Skeletal muscle satellite cell (primary cell): ENCODE results near the gene SEMA4D.
A peak's percentile ranks its signal among the peaks of the same experiment; 100 is the strongest.

Experiments used
- H3K27me3 ChIP-seq: 2 replicates; pipeline ENCODE4 v1.7.0; 2013; ENCODE audit warnings: low read length; ENCODE audit not compliant: control insufficient read depth, insufficient read depth
- H3K36me3 ChIP-seq: 2 replicates; pipeline ENCODE4 v1.7.0; 2013; ENCODE audit warnings: mild to moderate bottlenecking, control low read depth, low read length; ENCODE audit not compliant: insufficient read depth
- H3K4me1 ChIP-seq: 2 replicates; pipeline ENCODE4 v1.7.0; 2013; ENCODE audit warnings: low read length; ENCODE audit not compliant: control insufficient read depth, insufficient read depth
- H3K4me2 ChIP-seq: 2 replicates; pipeline ENCODE4 v1.7.0; 2013; ENCODE audit warnings: mild to moderate bottlenecking, low read length
- H3K4me3 ChIP-seq: 2 replicates; pipeline ENCODE4 v1.7.0; 2013; ENCODE audit warnings: low read length
- H3K9ac ChIP-seq: 2 replicates; pipeline ENCODE4 v1.7.0; 2013; ENCODE audit warnings: mild to moderate bottlenecking, low read depth, low read length, moderate library complexity
- H3K9me3 ChIP-seq: replicated peaks from 2 replicates; pipeline ENCODE4 v1.7.0; 2013; ENCODE audit warnings: mild to moderate bottlenecking, control low read depth, low read length

The SEMA4D gene

GRCh38 chr9:89469003-89469402 is 28.9 kb downstream of the SEMA4D start:
- Histone ChIP-seq H3K4me3 (no peak overlapping the region), H3K36me3 (no peaks in the 10 kb centered on the region), H3K9me3 (no peaks in the 10 kb centered on the region), H3K4me2 (no peak overlapping the region), H3K4me1 (no peaks in the 10 kb centered on the region), H3K27me3 (peaks cover 9% of the 10 kb centered on the region), H3K9ac (no peak overlapping the region)

GRCh38 chr9:89468281-89468960 is 29.5 kb downstream of the SEMA4D start:
- H3K4me3 ChIP-seq = no peak overlapping the region
- H3K4me2 ChIP-seq = no peak overlapping the region
- H3K4me1 ChIP-seq = no peaks in the 10 kb centered on the region
- no peaks in the 10 kb centered on the region for H3K9me3 ChIP-seq
- H3K9ac ChIP-seq = no peak overlapping the region
- H3K36me3 ChIP-seq = no peaks in the 10 kb centered on the region
- peaks cover 9% of the 10 kb centered on the region for H3K27me3 ChIP-seq

GRCh38 chr9:89467278-89467625 is 30.7 kb downstream of the SEMA4D start:
- Histone ChIP-seq H3K4me3 (no peak overlapping the region), H3K9ac (no peak overlapping the region), H3K27me3 (peaks cover 9% of the 10 kb centered on the region), H3K4me2 (no peak overlapping the region), H3K36me3 (no peaks in the 10 kb centered on the region), H3K9me3 (no peaks in the 10 kb centered on the region), H3K4me1 (no peaks in the 10 kb centered on the region)

- no peaks in the 10 kb centered on the region for H3K9me3 ChIP-seq
- no peak overlapping the region for H3K4me2 ChIP-seq
- H3K27me3 ChIP-seq = peaks cover 9% of the 10 kb centered on the region
- H3K36me3 ChIP-seq = no peaks in the 10 kb centered on the region
- no peak overlapping the region for H3K9ac ChIP-seq
- H3K4me1 ChIP-seq = no peaks in the 10 kb centered on the region
- no peak overlapping the region for H3K4me3 ChIP-seq
Observed at GRCh38 chr9:89466451-89467277, 31.2 kb downstream of the SEMA4D start.

GRCh38 chr9:89465726-89466308 is 32.1 kb downstream of the SEMA4D start:
- no peak overlapping the region for H3K4me2 ChIP-seq
- H3K27me3 ChIP-seq = peaks cover 9% of the 10 kb centered on the region
- H3K4me1 ChIP-seq = peaks cover 4% of the 10 kb centered on the region
- H3K4me3 ChIP-seq = no peak overlapping the region
- no peak overlapping the region for H3K9ac ChIP-seq
- no peaks in the 10 kb centered on the region for H3K9me3 ChIP-seq
- no peaks in the 10 kb centered on the region for H3K36me3 ChIP-seq

- Histone ChIP-seq H3K4me1 (peaks cover 5% of the 10 kb centered on the region), H3K4me3 (no peak overlapping the region), H3K36me3 (no peaks in the 10 kb centered on the region)
Observed at GRCh38 chr9:89465001-89465451, 32.9 kb downstream of the SEMA4D start.

GRCh38 chr9:89464300-89464901 is 33.5 kb downstream of the SEMA4D start:
- peaks cover 5% of the 10 kb centered on the region for H3K4me1 ChIP-seq
- H3K9me3 ChIP-seq = no peaks in the 10 kb centered on the region
- H3K36me3 ChIP-seq = no peaks in the 10 kb centered on the region
- no peak overlapping the region for H3K4me3 ChIP-seq
- H3K4me2 ChIP-seq = no peak overlapping the region
- H3K9ac ChIP-seq = no peak overlapping the region
- peaks cover 7% of the 10 kb centered on the region for H3K27me3 ChIP-seq

More at GRCh38 chr9:89465001-89465451, 32.9 kb downstream of the SEMA4D start:
- H3K27me3 ChIP-seq = peaks cover 9% of the 10 kb centered on the region
- H3K4me2 ChIP-seq = no peak overlapping the region
- H3K9me3 ChIP-seq = no peaks in the 10 kb centered on the region
- H3K9ac ChIP-seq = no peak overlapping the region

- H3K4me1 ChIP-seq = peaks cover 5% of the 10 kb centered on the region
Observed at GRCh38 chr9:89462817-89463683, 34.9 kb downstream of the SEMA4D start.

GRCh38 chr9:89462199-89462598 is 35.7 kb downstream of the SEMA4D start:
- H3K27me3 ChIP-seq = no peaks in the 10 kb centered on the region
- no peaks in the 10 kb centered on the region for H3K36me3 ChIP-seq
- peaks cover 5% of the 10 kb centered on the region for H3K4me1 ChIP-seq
- no peak overlapping the region for H3K4me3 ChIP-seq
- H3K9ac ChIP-seq = no peak overlapping the region
- no peaks in the 10 kb centered on the region for H3K9me3 ChIP-seq
- H3K4me2 ChIP-seq = no peak overlapping the region

More at GRCh38 chr9:89462817-89463683, 34.9 kb downstream of the SEMA4D start:
- Histone ChIP-seq H3K9ac (no peak overlapping the region), H3K4me2 (no peak overlapping the region), H3K4me3 (no peak overlapping the region), H3K36me3 (no peaks in the 10 kb centered on the region), H3K9me3 (no peaks in the 10 kb centered on the region), H3K27me3 (no peaks in the 10 kb centered on the region)

GRCh38 chr9:89461265-89461664 is 36.6 kb downstream of the SEMA4D start:
- no peaks in the 10 kb centered on the region for H3K9me3 ChIP-seq
- no peaks in the 10 kb centered on the region for H3K36me3 ChIP-seq
- no peaks in the 10 kb centered on the region for H3K27me3 ChIP-seq
- H3K9ac ChIP-seq = no peak overlapping the region
- no peak overlapping the region for H3K4me3 ChIP-seq
- H3K4me2 ChIP-seq = peak overlapping the region; percentile 22
- peaks cover 5% of the 10 kb centered on the region for H3K4me1 ChIP-seq
